Suprapubic skin (tissue), 4 donors: ENCODE measurements around the gene MRPS35.
A peak's percentile ranks its signal among the peaks of the same experiment; 100 is the strongest.

Source experiments
- CTCF ChIP-seq, 2 donors: fragments of 200-600 bp in 1 of 2; fragments of 450-650 bp in 1 of 2; sonication (generic) in 1 of 2; IDR thresholded peaks; one replicate each; pipeline ENCODE4 v1.5.1; 2016 to 2019; ENCODE audit warnings: antibody characterized with exemption in 2 of 2, mild to moderate bottlenecking in 1 of 2, moderate library complexity in 1 of 2
- EP300 ChIP-seq: sonication (generic); formaldehyde crosslinking; IDR thresholded peaks from one replicate; pipeline ENCODE4 v1.6.1; 2017; ENCODE audit warnings: antibody characterized with exemption
- POLR2A ChIP-seq, 2 donors: fragments of 450-650 bp; IDR thresholded peaks; one replicate each; pipeline ENCODE4 v1.6.1; 2017; ENCODE audit warnings: antibody characterized with exemption in 2 of 2, mild to moderate bottlenecking in 2 of 2, moderate library complexity in 2 of 2
- POLR2AphosphoS5 ChIP-seq, 3 donors: sonication (generic); formaldehyde crosslinking; IDR thresholded peaks; one replicate each; pipeline ENCODE4 v1.6.1; 2017; ENCODE audit warnings: antibody characterized with exemption in 3 of 3

- peak; percentile 44 to 76 for TF ChIP-seq CTCF (IDR thresholded peaks at IDR 0.05)
- TF ChIP-seq POLR2AphosphoS5 (IDR thresholded peaks at IDR 0.05): no peak
- TF ChIP-seq POLR2A (IDR thresholded peaks at IDR 0.05): no peak
- TF ChIP-seq EP300: no peak
Observed at GRCh38 chr12:27703720-27704452, 6.7 kb upstream of the MRPS35 start.
